HFFc6 (cell line): ENCODE results near the gene TULP4. TPM values are rescaled to one million over a fixed set of nuclear protein-coding genes. Genes with fewer than 3 reads are reported as not detected.
"Not testable (repeated sequence)": the region's sequence is repeated elsewhere in the genome, so short reads cannot be mapped to it uniquely, and the experiment has no call there.

Source experiments
- DNase-seq: peaks from one replicate; pipeline ENCODE4 v3.0.0-alpha.2; 2018
- H3K27ac Mint-ChIP-seq: 2 replicates; pipeline ENCODE4 v1.8.0; 2020; ENCODE audit warnings: mild to moderate bottlenecking, mixed read lengths
- H3K27me3 Mint-ChIP-seq: 2 replicates; pipeline ENCODE4 v1.8.0; 2021; ENCODE audit warnings: mild to moderate bottlenecking, moderate library complexity, mixed read lengths; ENCODE audit not compliant: insufficient read depth
- H3K36me3 Mint-ChIP-seq: 2 replicates; pipeline ENCODE4 v1.8.0; 2021; ENCODE audit warnings: low read depth, mixed read lengths
- H3K4me1 Mint-ChIP-seq: 2 replicates; pipeline ENCODE4 v1.8.0; 2020; ENCODE audit warnings: low read depth, mixed read lengths
- H3K4me3 Mint-ChIP-seq: 2 replicates; pipeline ENCODE4 v1.8.0; 2020; ENCODE audit warnings: mild to moderate bottlenecking, moderate library complexity, mixed read lengths
- H3K9me3 Mint-ChIP-seq: 2 replicates; pipeline ENCODE4 v1.8.0; 2020; ENCODE audit warnings: mild to moderate bottlenecking, mixed read lengths
- CTCF ChIP-seq: fragments of 200-600 bp; sonication (generic); IDR thresholded peaks from 2 replicates; pipeline ENCODE4 v1.5.0; 2021; ENCODE audit warnings: antibody characterized with exemption, mild to moderate bottlenecking
- total RNA-seq, 6 experiments: library from RNA; stranded (reverse); fragmentation: NEBNext Ultra II Directional; extraction: Animal tissue kit (Norgen Biotek cat#: 25700); gene quantifications; 2 replicates in 1 of 6; 3 replicates in 5 of 6; pipeline ENCODE4 v1.2.3, GENCODE V29; 2021

TULP4 gene
- total RNA-seq, 6 experiments from 2014 or later = 48.4 to 55.2 (median 51.8) TPM

GRCh38 chr6:158300306-158301143, 11.7 kb upstream of the TULP4 start:
- H3K27me3 Mint-ChIP-seq, H3K27ac Mint-ChIP-seq, H3K4me3 Mint-ChIP-seq, H3K4me1 Mint-ChIP-seq: not testable (repeated sequence)
- peaks cover 51% of the 10 kb centered on the region for H3K36me3 Mint-ChIP-seq
- H3K9me3 Mint-ChIP-seq = peaks cover 26% of the 10 kb centered on the region
- peak; percentile 23 for DNase-seq

GRCh38 chr6:158301561-158301960, 10.7 kb upstream of the TULP4 start:
- DNase-seq, H3K4me3 Mint-ChIP-seq, H3K27me3 Mint-ChIP-seq, H3K4me1 Mint-ChIP-seq, H3K27ac Mint-ChIP-seq: not testable (repeated sequence)
- Mint-ChIP-seq H3K9me3 (peaks cover 16% of the 10 kb centered on the region), H3K36me3 (peaks cover 40% of the 10 kb centered on the region)

GRCh38 chr6:158302195-158302796, 10.0 kb upstream of the TULP4 start:
- not testable (repeated sequence) for H3K27ac Mint-ChIP-seq, H3K9me3 Mint-ChIP-seq, DNase-seq, H3K4me1 Mint-ChIP-seq, H3K4me3 Mint-ChIP-seq, H3K27me3 Mint-ChIP-seq
- peaks cover 34% of the 10 kb centered on the region for H3K36me3 Mint-ChIP-seq

GRCh38 chr6:158303210-158303731, 9.0 kb upstream of the TULP4 start:
- Mint-ChIP-seq H3K9me3 (peaks cover 5% of the 10 kb centered on the region), H3K27me3 (no peaks in the 10 kb centered on the region), H3K27ac (no peak overlapping the region)

GRCh38 chr6:158304254-158304653, 8.0 kb upstream of the TULP4 start:
- H3K9me3 Mint-ChIP-seq = no peaks in the 10 kb centered on the region
- no peak for DNase-seq
- H3K27ac Mint-ChIP-seq = no peak overlapping the region
- no peak overlapping the region for H3K4me3 Mint-ChIP-seq
- TF ChIP-seq CTCF = no peak
- peaks cover 17% of the 10 kb centered on the region for H3K36me3 Mint-ChIP-seq
- H3K4me1 Mint-ChIP-seq = 0 out of 2 replicates have a peak, but pooled peaks cover 10% of the 10 kb centered on the region
- no peaks in the 10 kb centered on the region for H3K27me3 Mint-ChIP-seq

More at GRCh38 chr6:158303210-158303731, 9.0 kb upstream of the TULP4 start:
- H3K36me3 Mint-ChIP-seq = peaks cover 24% of the 10 kb centered on the region
- TF ChIP-seq CTCF = no peak
- no peak for DNase-seq
- H3K4me3 Mint-ChIP-seq = no peak overlapping the region
- H3K4me1 Mint-ChIP-seq = 0 out of 2 replicates have a peak, but pooled peaks cover 10% of the 10 kb centered on the region

- no peak overlapping the region for H3K27ac Mint-ChIP-seq
- TF ChIP-seq CTCF = no peak
- DNase-seq = no peak
- H3K4me1 Mint-ChIP-seq = peaks cover 15% of the 10 kb centered on the region
- H3K27me3 Mint-ChIP-seq = no peaks in the 10 kb centered on the region
- no peaks in the 10 kb centered on the region for H3K9me3 Mint-ChIP-seq
- no peak overlapping the region for H3K4me3 Mint-ChIP-seq
- H3K36me3 Mint-ChIP-seq = peaks cover 13% of the 10 kb centered on the region
These were observed 2.5 kb upstream of the TULP4 start for GRCh38 chr6:158309814-158310213.

- no peak for DNase-seq
- H3K27ac Mint-ChIP-seq = peak overlapping the region; percentile 44; the same call in 1 of the 2 replicates
- H3K4me3 Mint-ChIP-seq = peak overlapping the region; percentile 3; the same call in 1 of the 2 replicates
- H3K9me3 Mint-ChIP-seq = no peaks in the 10 kb centered on the region
- peaks cover 24% of the 10 kb centered on the region for H3K4me1 Mint-ChIP-seq
- peaks cover 21% of the 10 kb centered on the region for H3K36me3 Mint-ChIP-seq
- no peaks in the 10 kb centered on the region for H3K27me3 Mint-ChIP-seq
- TF ChIP-seq CTCF = no peak
These were observed 1.1 kb upstream of the TULP4 start for GRCh38 chr6:158311193-158311592.
